GM12878 (cell line): ENCODE data around the gene PRSS58. TPM values are rescaled to one million over a fixed set of nuclear protein-coding genes. Genes with fewer than 3 reads are reported as not detected.
A peak's percentile ranks its signal among the peaks of the same experiment; 100 is the strongest.

Experiments
- ATAC-seq: fragments of 200-7000 bp; cut with Tn5 transposase; 3 replicates; pipeline ENCODE4 v1.9.1; 2020; ENCODE audit warnings: mild to moderate bottlenecking, moderate library complexity
- BruUV-seq: library from RNA; stranded (reverse); fragments of 400-500 nt; replicated peaks from 2 replicates; lab custom pipeline; 2021; lab: Mats Ljungman, UMichigan
- CTCF ChIA-PET: fragments of 300-600 bp; sonication (Branson Sonifier 250); formaldehyde crosslinking; extraction: SDS; loops from one replicate; lab custom pipeline; 2021; ENCODE audit warnings: inconsistent platforms; lab: Yijun Ruan, JAX
- POLR2A ChIA-PET: fragments of 350-600 bp; formaldehyde crosslinking; extraction: SDS; loops from one replicate; lab custom pipeline; 2021; ENCODE audit warnings: inconsistent platforms; lab: Charles Lee
- RAD21 ChIA-PET: fragments of 300-600 bp; sonication (Branson Sonifier 250); formaldehyde crosslinking; loops from one replicate; lab custom pipeline; 2023; ENCODE audit warnings: antibody characterized with exemption; ENCODE audit not compliant: unreplicated experiment; lab: Charles Lee
- SMC1A ChIA-PET: fragments of 300-600 bp; sonication (Branson Sonifier 250); formaldehyde crosslinking; loops from one replicate; lab custom pipeline; 2023; ENCODE audit not compliant: unreplicated experiment, uncharacterized antibody; lab: Charles Lee
- DNase-seq: peaks from one replicate; pipeline ENCODE4 v3.0.0-alpha.2; 2011; ENCODE audit warnings: low read depth, low spot score
- FAIRE-seq: peaks from 3 replicates; lab custom pipeline; 2011; peaks lifted over from hg19 to GRCh38; lab: Jason Lieb, UNC
- H2AFZ ChIP-seq: 2 replicates; pipeline ENCODE4 v1.6.0; 2011; ENCODE audit warnings: low read depth, low read length, control low read depth; ENCODE audit not compliant: control insufficient read depth
- H3K27ac ChIP-seq: 2 replicates; pipeline ENCODE4 v1.5.1; 2011; ENCODE audit warnings: control low read depth; ENCODE audit not compliant: control insufficient read depth, insufficient read depth
- H3K27me3 ChIP-seq, 2 experiments: replicated peaks in 1 of 2; 2 replicates each; pipeline versions ENCODE4 v1.6.0 to v1.6.1; 2011; ENCODE audit warnings: low read length in 1 of 2; ENCODE audit not compliant: control insufficient read depth in 2 of 2, insufficient read depth in 2 of 2
- H3K36me3 ChIP-seq, 2 experiments: 2 replicates each; pipeline ENCODE4 v1.5.1; 2011; ENCODE audit warnings: low read length in 1 of 2; ENCODE audit not compliant: control insufficient read depth in 2 of 2, insufficient read depth in 2 of 2
- H3K4me1 ChIP-seq: 2 replicates; pipeline ENCODE4 v1.6.1; 2011; ENCODE audit warnings: mild to moderate bottlenecking, low read length, moderate library complexity, mixed read lengths; ENCODE audit not compliant: control insufficient read depth, insufficient read depth
- H3K4me2 ChIP-seq: 2 replicates; pipeline ENCODE4 v1.6.0; 2011; ENCODE audit warnings: control low read depth; ENCODE audit not compliant: control insufficient read depth, insufficient read depth
- H3K4me3 ChIP-seq: fragments of 200-600 bp; sonication (generic); 2 replicates; pipeline ENCODE4 v1.5.1; 2016
- H3K79me2 ChIP-seq: 2 replicates; pipeline ENCODE4 v1.6.0; 2011; ENCODE audit warnings: low read length; ENCODE audit not compliant: control insufficient read depth, insufficient read depth
- H3K9ac ChIP-seq: 2 replicates; pipeline ENCODE4 v1.8.0; 2011; ENCODE audit warnings: low read length, control low read depth, mixed read lengths; ENCODE audit not compliant: control insufficient read depth, insufficient read depth
- H3K9me3 ChIP-seq: replicated peaks from 3 replicates; pipeline ENCODE4 v1.5.1; 2011; ENCODE audit warnings: mild to moderate bottlenecking, low read length; ENCODE audit not compliant: control insufficient read depth, insufficient read depth
- H4K20me1 ChIP-seq: 2 replicates; pipeline ENCODE4 v1.6.0; 2011; ENCODE audit not compliant: control insufficient read depth, insufficient read depth
- BRCA1 ChIP-seq: IDR thresholded peaks from 2 replicates; pipeline ENCODE4 v1.6.1; 2011; ENCODE audit warnings: low read depth, low read length, improper control_type of control experiment
- CREB1 ChIP-seq: IDR thresholded peaks from 2 replicates; pipeline ENCODE4 v1.6.1; 2012; ENCODE audit warnings: low read depth, mild to moderate bottlenecking, inconsistent platforms
- ETV6 ChIP-seq, 2 experiments: fragments of 450-650 bp in 1 of 2; IDR thresholded peaks in 1 of 2; conservative IDR thresholded peaks in 1 of 2; 2 replicates each; pipeline ENCODE4 v1.6.1; 2014; ENCODE audit warnings: antibody characterized with exemption in 1 of 2, borderline replicate concordance in 1 of 2, low read depth in 1 of 2, mild to moderate bottlenecking in 1 of 2, moderate library complexity in 1 of 2
- LARP7 ChIP-seq: fragments of 450-650 bp; IDR thresholded peaks from 2 replicates; pipeline ENCODE4 v1.6.1; 2017; ENCODE audit warnings: mild to moderate bottlenecking
- RAD21 ChIP-seq: IDR thresholded peaks from 2 replicates; pipeline ENCODE4 v1.6.1; 2011; ENCODE audit warnings: mild to moderate bottlenecking, low read depth, low read length, moderate library complexity; ENCODE audit not compliant: insufficient read depth
- WGBS: methylation state at CpG from one replicate; pipeline ENCODE4 v1.1.6; 2016; ENCODE audit warnings: low lambda C conversion rate; ENCODE audit not compliant: insufficient replicate concordance, insufficient coverage; ENCODE audit errors: missing lambda C conversion rate; 5-methylcytosine and 5-hydroxymethylcytosine counted together
- in situ Hi-C: fragments of 300-500 bp; cut with MboI; formaldehyde crosslinking; loops from 9 replicates; pipeline ENCODE4 v1.14.3; 2018; ENCODE audit warnings: mixed read lengths
- intact Hi-C: fragments of 100-400 bp; cut with micrococcal nuclease; formaldehyde crosslinking; loops from one replicate; pipeline ENCODE4 v1.14.2; 2022; ENCODE audit not compliant: unreplicated experiment
- polyA plus RNA-seq, 11 experiments: library from polyadenylated mRNA; depleted of rRNA in 4 of 11; unstranded in 6 of 11; stranded (reverse) in 5 of 11; fragments of >200 nt; fragmentation: Nextera tagmentation in 4 of 11; fragmentation: Illumina TruSeq in 1 of 11; extraction: Ambion mirVana in 4 of 11; extraction: Trizol in 1 of 11; gene quantifications; 1 replicate in 1 of 11; 2 replicates in 10 of 11; pipeline versions ENCODE4 v1.2.1 to v1.2.3, GENCODE V29; 2011 to 2016; ENCODE audit warnings: inconsistent platforms in 2 of 11, missing spikeins in 2 of 11, low read depth in 1 of 11
- total RNA-seq, 4 experiments: library from RNA; depleted of rRNA in 3 of 4; stranded (reverse); fragments of >200 nt in 3 of 4; fragmentation: Illumina TruSeq in 1 of 4; extraction: Trizol in 1 of 4; gene quantifications; 2 replicates each; pipeline versions ENCODE4 v1.2.1 to v1.2.3, GENCODE V29; 2013 to 2021
- TF ChIP-seq, protein P1 (sequence below): fragments of 450-650 bp; conservative IDR thresholded peaks from 2 replicates; pipeline ENCODE4 v1.6.1; 2017; ENCODE audit warnings: mild to moderate bottlenecking, moderate library complexity
- TF ChIP-seq, protein P2 (sequence below): IDR thresholded peaks from 2 replicates; pipeline ENCODE4 v1.6.1; 2011; ENCODE audit warnings: borderline replicate concordance, low read depth, mild to moderate bottlenecking, moderate library complexity, mixed read lengths, low read length; ENCODE audit not compliant: insufficient read depth; ENCODE audit errors: extremely low read length
- TF ChIP-seq, protein P3 (sequence below), 3 experiments: IDR thresholded peaks in 2 of 3; conservative IDR thresholded peaks in 1 of 3; 2 replicates each; pipeline ENCODE4 v1.5.1; 2011; ENCODE audit warnings: low read depth in 3 of 3, low read length in 3 of 3, mild to moderate bottlenecking in 3 of 3, control low read depth in 2 of 3, moderate library complexity in 2 of 3, inconsistent platforms in 1 of 3, mixed read lengths in 1 of 3; ENCODE audit not compliant: control insufficient read depth in 2 of 3, insufficient read depth in 1 of 3; ENCODE audit errors: extremely low read depth in 1 of 3

The PRSS58 gene
- total and polyA plus RNA-seq, 10 of the 15 experiments (the other 5 are each of a cell fraction or from before 2014, with no cell fraction given) = not detected

DNA sequence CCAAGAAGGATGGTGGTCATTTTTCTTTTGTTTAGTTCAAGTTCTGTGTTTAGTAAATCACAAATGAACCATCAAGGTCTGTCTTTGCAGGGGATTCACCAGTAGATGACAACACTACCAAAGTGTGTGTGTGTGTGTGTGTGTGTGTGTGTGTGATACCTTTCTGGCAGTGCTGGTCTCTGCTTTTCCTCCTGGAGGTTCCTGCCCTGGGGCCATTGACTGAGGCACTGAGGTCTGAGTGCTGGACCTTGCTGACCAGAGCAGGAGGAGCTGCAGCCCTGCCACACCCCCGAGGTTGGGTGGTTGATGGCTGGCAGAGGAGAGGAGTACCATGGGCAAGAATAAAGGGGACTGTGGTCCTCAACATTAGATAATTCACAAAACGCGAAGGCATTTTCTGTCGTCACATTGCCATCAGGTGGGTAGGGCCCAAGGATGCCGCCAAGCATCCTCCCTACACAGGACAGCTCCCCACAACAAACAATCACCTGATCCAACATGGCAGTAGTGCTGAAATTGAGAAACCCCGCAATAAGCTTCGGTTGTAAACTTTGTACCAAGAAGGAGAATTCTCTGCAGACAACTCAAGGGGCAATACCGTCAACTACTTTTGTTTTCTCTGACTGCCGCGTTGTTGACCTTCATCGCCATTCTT lies 49.5 kb upstream of the PRSS58 start (continued):
- TF ChIP-seq CREB1 (no peak), LARP7 (no peak), ETV6 (conservative IDR thresholded peaks at IDR 0.05 in 1 of 2, IDR thresholded peaks at IDR 0.05 in 1 of 2; ENCODE audit: borderline replicate concordance in 1 of 2, low read depth in 1 of 2) (no peak)
- TF ChIP-seq, protein P1, sequence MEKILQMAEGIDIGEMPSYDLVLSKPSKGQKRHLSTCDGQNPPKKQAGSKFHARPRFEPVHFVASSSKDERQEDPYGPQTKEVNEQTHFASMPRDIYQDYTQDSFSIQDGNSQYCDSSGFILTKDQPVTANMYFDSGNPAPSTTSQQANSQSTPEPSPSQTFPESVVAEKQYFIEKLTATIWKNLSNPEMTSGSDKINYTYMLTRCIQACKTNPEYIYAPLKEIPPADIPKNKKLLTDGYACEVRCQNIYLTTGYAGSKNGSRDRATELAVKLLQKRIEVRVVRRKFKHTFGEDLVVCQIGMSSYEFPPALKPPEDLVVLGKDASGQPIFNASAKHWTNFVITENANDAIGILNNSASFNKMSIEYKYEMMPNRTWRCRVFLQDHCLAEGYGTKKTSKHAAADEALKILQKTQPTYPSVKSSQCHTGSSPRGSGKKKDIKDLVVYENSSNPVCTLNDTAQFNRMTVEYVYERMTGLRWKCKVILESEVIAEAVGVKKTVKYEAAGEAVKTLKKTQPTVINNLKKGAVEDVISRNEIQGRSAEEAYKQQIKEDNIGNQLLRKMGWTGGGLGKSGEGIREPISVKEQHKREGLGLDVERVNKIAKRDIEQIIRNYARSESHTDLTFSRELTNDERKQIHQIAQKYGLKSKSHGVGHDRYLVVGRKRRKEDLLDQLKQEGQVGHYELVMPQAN = no peak
- TF ChIP-seq, protein P2, sequence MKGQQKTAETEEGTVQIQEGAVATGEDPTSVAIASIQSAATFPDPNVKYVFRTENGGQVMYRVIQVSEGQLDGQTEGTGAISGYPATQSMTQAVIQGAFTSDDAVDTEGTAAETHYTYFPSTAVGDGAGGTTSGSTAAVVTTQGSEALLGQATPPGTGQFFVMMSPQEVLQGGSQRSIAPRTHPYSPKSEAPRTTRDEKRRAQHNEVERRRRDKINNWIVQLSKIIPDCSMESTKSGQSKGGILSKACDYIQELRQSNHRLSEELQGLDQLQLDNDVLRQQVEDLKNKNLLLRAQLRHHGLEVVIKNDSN = no peak

DNA sequence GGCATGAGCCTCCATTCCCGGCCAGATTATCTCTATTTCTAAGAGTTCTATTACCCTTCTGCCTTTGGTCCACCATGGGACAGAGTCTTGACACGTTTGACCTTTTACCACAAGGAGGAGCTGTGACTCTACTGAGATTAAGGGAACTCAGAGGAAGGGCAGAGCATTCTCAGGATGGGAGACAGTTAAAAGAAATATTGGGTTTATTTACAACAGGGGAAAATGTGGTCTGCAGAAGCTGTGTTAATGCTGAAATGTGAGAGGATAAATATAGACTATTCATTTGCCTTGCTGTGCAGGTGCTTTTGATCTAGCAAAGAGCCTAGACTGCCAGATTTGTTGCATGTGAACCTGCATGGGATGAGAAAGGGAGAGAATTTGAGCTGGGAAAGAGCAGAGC lies 45.8 kb upstream of the PRSS58 start:
- in situ Hi-C loops = loop anchor here (10.0 kb wide), 1 partner anchor 329 kb away; the partner anchor contains the start of gene TAS2R38
- POLR2A ChIA-PET = no interaction called here
- 17% methylated on average over 2 of the region's 2 CpGs for WGBS

More for the DNA sequence above, 45.8 kb upstream of the PRSS58 start:
- no peaks in the 10 kb centered on the region for H3K36me3 ChIP-seq
- FAIRE-seq (peak; percentile 44), DNase-seq (no peak), ATAC-seq (peak; percentile 66; the same call in 2 of the 3 replicates)
- no peak overlapping the region for H2AFZ ChIP-seq
- BruUV-seq = no TSS peak
- no peaks in the 10 kb centered on the region for H4K20me1 ChIP-seq
- H3K9me3 ChIP-seq = no peaks in the 10 kb centered on the region
- no peaks in the 10 kb centered on the region for H3K27me3 ChIP-seq
- H3K4me1 ChIP-seq = no peaks in the 10 kb centered on the region
- intact Hi-C loops = no loop called here
- SMC1A ChIA-PET = interaction anchor here (1.4 kb wide), 1 partner anchor 47 kb away, joined by 3 read pairs; no protein-coding TSS in a partner anchor
- H3K27ac ChIP-seq = no peak overlapping the region
- RAD21 ChIA-PET = no interaction called here
- H3K79me2 ChIP-seq = no peaks in the 10 kb centered on the region
- no peak overlapping the region for H3K4me2 ChIP-seq
- TF ChIP-seq, protein P3, sequence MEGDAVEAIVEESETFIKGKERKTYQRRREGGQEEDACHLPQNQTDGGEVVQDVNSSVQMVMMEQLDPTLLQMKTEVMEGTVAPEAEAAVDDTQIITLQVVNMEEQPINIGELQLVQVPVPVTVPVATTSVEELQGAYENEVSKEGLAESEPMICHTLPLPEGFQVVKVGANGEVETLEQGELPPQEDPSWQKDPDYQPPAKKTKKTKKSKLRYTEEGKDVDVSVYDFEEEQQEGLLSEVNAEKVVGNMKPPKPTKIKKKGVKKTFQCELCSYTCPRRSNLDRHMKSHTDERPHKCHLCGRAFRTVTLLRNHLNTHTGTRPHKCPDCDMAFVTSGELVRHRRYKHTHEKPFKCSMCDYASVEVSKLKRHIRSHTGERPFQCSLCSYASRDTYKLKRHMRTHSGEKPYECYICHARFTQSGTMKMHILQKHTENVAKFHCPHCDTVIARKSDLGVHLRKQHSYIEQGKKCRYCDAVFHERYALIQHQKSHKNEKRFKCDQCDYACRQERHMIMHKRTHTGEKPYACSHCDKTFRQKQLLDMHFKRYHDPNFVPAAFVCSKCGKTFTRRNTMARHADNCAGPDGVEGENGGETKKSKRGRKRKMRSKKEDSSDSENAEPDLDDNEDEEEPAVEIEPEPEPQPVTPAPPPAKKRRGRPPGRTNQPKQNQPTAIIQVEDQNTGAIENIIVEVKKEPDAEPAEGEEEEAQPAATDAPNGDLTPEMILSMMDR (IDR thresholded peaks at IDR 0.05 in 2 of 3, conservative IDR thresholded peaks at IDR 0.05 in 1 of 3; ENCODE audit: control insufficient read depth in 2 of 3, extremely low read depth in 1 of 3, insufficient read depth in 1 of 3, low read depth in 3 of 3, low read length in 3 of 3) = peak; percentile 30 to 43 (median 38); a peak in 5 of 6 replicates
- no peak for TF ChIP-seq BRCA1
- TF ChIP-seq RAD21 = peak; percentile 30; the same call in 1 of the 2 replicates
- CTCF ChIA-PET = interaction anchor here (0.5 to 3.7 kb wide), 12 partner anchors 11 to 793 kb away, joined by 3 to 40 read pairs (median 4); no protein-coding TSS in a partner anchor
- H3K4me3 ChIP-seq = no peak overlapping the region
- no peak overlapping the region for H3K9ac ChIP-seq
